ENCODE measurements around the gene SLC26A11.

The SLC26A11 gene

DNA sequence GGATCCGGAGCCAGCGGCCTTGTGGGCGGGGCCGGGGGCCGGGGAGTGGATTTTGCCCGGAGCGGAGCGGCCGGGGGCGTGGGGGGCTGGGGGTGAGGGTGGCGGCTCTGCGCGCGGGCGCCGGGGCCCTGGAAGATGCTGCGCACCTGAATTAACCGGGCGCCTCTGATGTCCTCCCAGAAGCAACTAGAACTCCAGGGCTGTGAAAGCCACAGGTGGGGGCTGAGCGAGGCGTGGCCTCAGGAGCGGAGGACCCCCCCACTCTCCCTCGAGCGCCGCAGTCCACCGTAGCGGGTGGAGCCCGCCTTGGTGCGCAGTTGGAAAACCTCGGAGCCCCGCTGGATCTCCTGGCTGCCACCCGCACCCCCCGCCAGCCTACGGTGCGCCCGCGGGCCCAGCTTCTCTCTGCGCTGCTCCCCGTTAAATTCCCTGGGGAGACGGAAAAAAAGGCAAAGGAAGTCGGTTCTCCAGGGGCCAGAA lies 549 bp downstream of the SLC26A11 start:
- TF ChIP-seq ZNF8 (CRISPR knock-in tag; IDR thresholded peaks at IDR 0.05) (no peak), ZC3H10 (CRISPR knock-in tag; IDR thresholded peaks at IDR 0.05) (no peak), ZNF70 (CRISPR knock-in tag; IDR thresholded peaks at IDR 0.05) (no peak), BACH2 (CRISPR knock-in tag; IDR thresholded peaks at IDR 0.05; ENCODE audit: borderline replicate concordance) (no peak)
- TF ChIP-seq, protein P1, sequence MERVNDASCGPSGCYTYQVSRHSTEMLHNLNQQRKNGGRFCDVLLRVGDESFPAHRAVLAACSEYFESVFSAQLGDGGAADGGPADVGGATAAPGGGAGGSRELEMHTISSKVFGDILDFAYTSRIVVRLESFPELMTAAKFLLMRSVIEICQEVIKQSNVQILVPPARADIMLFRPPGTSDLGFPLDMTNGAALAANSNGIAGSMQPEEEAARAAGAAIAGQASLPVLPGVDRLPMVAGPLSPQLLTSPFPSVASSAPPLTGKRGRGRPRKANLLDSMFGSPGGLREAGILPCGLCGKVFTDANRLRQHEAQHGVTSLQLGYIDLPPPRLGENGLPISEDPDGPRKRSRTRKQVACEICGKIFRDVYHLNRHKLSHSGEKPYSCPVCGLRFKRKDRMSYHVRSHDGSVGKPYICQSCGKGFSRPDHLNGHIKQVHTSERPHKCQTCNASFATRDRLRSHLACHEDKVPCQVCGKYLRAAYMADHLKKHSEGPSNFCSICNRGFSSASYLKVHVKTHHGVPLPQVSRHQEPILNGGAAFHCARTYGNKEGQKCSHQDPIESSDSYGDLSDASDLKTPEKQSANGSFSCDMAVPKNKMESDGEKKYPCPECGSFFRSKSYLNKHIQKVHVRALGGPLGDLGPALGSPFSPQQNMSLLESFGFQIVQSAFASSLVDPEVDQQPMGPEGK (CRISPR knock-in tag; IDR thresholded peaks at IDR 0.05; ENCODE audit: borderline replicate concordance): peak; percentile 50; the same call in 1 of the 2 replicates
- ATAC-seq: peak; percentile 44

DNA sequence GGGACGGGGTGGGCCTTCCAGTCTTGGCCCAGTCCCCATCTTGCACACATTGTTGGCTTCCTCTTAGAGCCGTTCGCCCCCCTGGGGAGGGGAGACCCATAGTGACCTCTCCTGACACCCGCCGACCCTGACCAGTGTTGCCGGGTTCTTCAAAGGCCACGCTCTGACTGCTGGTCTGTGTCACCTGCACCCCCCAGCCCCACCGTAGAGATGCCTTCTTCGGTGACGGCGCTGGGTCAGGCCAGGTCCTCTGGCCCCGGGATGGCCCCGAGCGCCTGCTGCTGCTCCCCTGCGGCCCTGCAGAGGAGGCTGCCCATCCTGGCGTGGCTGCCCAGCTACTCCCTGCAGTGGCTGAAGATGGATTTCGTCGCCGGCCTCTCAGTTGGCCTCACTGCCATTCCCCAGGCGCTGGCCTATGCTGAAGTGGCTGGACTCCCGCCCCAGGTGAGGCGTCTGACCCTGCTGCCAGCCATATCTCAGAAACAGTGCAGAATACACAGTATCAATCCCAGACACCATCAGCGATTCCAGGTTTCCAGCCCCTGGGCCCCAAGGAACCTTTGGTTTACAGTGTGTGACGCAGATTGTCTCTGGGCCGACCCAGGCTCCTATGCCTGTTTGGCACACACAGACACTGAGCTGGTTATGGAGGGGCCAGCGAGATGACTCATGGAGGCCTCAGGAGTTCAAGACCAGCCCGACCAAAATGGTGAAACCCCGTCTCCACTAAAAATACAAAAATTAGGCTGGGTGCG lies 1.3 kb downstream of the SLC26A11 start:
- TF ChIP-seq ZNF565 (CRISPR knock-in tag; conservative IDR thresholded peaks at IDR 0.05; ENCODE audit: low read depth): no peak
- TF ChIP-seq TOX (CRISPR knock-in tag; IDR thresholded peaks at IDR 0.05; ENCODE audit: borderline replicate concordance): no peak
- TF ChIP-seq ISL1 (CRISPR knock-in tag; IDR thresholded peaks at IDR 0.05): no peak
- TF ChIP-seq BACH2 (CRISPR knock-in tag; IDR thresholded peaks at IDR 0.05; ENCODE audit: borderline replicate concordance): no peak
- no peak for TF ChIP-seq ZC3H10 (CRISPR knock-in tag; IDR thresholded peaks at IDR 0.05)
- TF ChIP-seq, protein P2, sequence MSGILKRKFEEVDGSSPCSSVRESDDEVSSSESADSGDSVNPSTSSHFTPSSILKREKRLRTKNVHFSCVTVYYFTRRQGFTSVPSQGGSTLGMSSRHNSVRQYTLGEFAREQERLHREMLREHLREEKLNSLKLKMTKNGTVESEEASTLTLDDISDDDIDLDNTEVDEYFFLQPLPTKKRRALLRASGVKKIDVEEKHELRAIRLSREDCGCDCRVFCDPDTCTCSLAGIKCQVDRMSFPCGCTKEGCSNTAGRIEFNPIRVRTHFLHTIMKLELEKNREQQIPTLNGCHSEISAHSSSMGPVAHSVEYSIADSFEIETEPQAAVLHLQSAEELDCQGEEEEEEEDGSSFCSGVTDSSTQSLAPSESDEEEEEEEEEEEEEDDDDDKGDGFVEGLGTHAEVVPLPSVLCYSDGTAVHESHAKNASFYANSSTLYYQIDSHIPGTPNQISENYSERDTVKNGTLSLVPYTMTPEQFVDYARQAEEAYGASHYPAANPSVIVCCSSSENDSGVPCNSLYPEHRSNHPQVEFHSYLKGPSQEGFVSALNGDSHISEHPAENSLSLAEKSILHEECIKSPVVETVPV (CRISPR knock-in tag; IDR thresholded peaks at IDR 0.05): no peak
- TF ChIP-seq, protein P1 (CRISPR knock-in tag; IDR thresholded peaks at IDR 0.05; ENCODE audit: borderline replicate concordance): no peak
- no peak for TF ChIP-seq SNAI2 (CRISPR knock-in tag; IDR thresholded peaks at IDR 0.05)
- TF ChIP-seq TCF4 (CRISPR knock-in tag; IDR thresholded peaks at IDR 0.05; ENCODE audit: borderline replicate concordance): no peak
- no peak for TF ChIP-seq RARB (CRISPR knock-in tag; IDR thresholded peaks at IDR 0.05)
- no peak for TF ChIP-seq ZNF8 (CRISPR knock-in tag; IDR thresholded peaks at IDR 0.05)
- TF ChIP-seq GLIS3 (CRISPR knock-in tag; IDR thresholded peaks at IDR 0.05): no peak

DNA sequence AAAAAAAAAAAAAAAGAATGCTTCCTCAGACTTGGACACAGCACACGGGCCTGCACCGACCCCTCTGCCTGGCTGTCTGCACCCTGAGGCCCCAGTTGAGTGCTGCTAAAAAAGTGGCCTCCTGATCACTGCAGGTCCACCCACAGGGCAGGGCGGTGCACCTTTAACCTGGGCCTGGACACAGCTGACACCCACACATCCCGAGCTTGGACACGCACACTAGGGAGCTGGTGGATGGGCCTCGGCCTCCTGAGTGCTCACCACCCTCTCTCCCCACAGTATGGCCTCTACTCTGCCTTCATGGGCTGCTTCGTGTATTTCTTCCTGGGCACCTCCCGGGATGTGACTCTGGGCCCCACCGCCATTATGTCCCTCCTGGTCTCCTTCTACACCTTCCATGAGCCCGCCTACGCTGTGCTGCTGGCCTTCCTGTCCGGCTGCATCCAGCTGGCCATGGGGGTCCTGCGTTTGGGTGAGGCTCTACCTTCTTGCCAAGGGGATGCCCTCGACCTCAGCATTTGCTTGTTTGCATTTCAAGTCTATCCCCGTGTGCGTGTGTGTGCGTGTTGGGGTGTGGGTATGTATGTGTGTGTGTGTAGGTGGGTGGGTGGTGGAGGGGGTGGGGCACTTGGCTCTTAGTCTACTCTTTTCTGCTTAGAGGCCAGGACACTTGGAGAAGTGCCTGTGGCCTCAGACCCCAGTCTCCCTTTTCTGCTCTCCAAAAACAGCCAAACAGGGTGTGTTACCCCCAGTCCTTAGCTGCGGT lies 2.3 kb downstream of the SLC26A11 start:
- ATAC-seq: no peak
- TF ChIP-seq ZFP3 (CRISPR knock-in tag; IDR thresholded peaks at IDR 0.05) (no peak), PPARA (CRISPR knock-in tag; IDR thresholded peaks at IDR 0.05; ENCODE audit: borderline replicate concordance) (no peak), ARNTL (CRISPR knock-in tag; IDR thresholded peaks at IDR 0.05; ENCODE audit: borderline replicate concordance, low read depth) (no peak), SNAI2 (CRISPR knock-in tag; IDR thresholded peaks at IDR 0.05) (no peak), OSR1 (CRISPR knock-in tag; IDR thresholded peaks at IDR 0.05) (no peak), RARB (CRISPR knock-in tag; IDR thresholded peaks at IDR 0.05) (no peak), ZNF8 (CRISPR knock-in tag; IDR thresholded peaks at IDR 0.05) (no peak), ZNF565 (CRISPR knock-in tag; conservative IDR thresholded peaks at IDR 0.05; ENCODE audit: low read depth) (no peak)
- TF ChIP-seq, protein P1 (CRISPR knock-in tag; IDR thresholded peaks at IDR 0.05; ENCODE audit: borderline replicate concordance): no peak

More for the DNA sequence above, 1.3 kb downstream of the SLC26A11 start:
- ATAC-seq: no peak

DNA sequence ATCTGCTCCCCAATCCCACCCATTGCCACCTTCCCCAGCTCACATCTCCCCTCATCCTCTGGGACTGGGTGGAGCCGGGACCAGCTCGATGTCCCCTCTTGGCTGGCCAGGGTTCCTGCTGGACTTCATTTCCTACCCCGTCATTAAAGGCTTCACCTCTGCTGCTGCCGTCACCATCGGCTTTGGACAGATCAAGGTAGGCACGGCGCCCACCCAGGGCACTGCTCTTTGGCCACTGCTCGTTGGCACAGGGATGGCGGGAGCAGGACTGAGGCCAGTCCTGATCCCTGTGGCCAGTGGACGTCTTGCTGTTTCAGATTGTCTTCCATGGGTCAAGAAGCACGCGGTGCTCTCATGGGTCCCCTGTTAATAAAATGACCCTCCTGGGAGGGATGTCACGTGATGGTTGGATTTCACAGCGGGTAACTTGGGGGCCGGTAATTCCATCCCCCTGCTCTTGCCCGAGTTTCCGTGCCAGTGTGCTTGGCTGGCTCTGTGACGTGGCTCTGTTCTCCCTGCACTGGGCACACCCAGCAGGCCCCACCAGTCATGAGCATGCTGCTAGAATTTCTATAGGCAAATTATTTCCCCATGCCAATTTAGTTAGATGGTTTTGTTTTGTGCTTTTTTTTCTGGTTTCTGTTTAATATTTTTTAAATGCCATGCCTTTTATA lies 3.1 kb downstream of the SLC26A11 start:
- ATAC-seq: no peak
- no peak for TF ChIP-seq OSR1 (CRISPR knock-in tag; IDR thresholded peaks at IDR 0.05)
- no peak for TF ChIP-seq CSDC2 (CRISPR knock-in tag; IDR thresholded peaks at IDR 0.05)
- TF ChIP-seq TCF4 (CRISPR knock-in tag; IDR thresholded peaks at IDR 0.05; ENCODE audit: borderline replicate concordance): no peak
- no peak for TF ChIP-seq SNAI2 (CRISPR knock-in tag; IDR thresholded peaks at IDR 0.05)
- TF ChIP-seq, protein P1 (CRISPR knock-in tag; IDR thresholded peaks at IDR 0.05; ENCODE audit: borderline replicate concordance): no peak
- TF ChIP-seq GLIS3 (CRISPR knock-in tag; IDR thresholded peaks at IDR 0.05): no peak
